Stimulated activated CD8-positive, alpha-beta memory T cell treated with anti-CD3 and anti-CD28 coated beads, Interleukin-4, amount 100 ng/mL, for 1 hour (primary cell): ENCODE data around the gene BCL7B.
A peak's percentile ranks its signal among the peaks of the same experiment; 100 is the strongest.
"Not testable (repeated sequence)": the region's sequence is repeated elsewhere in the genome, so short reads cannot be mapped to it uniquely, and the experiment has no call there.

Experiments used
- DNase-seq, 2 donors: peaks; one replicate each; pipeline ENCODE4 v3.0.0-alpha.2; 2020; ENCODE audit warnings: low read depth in 2 of 2, low spot score in 1 of 2

The BCL7B gene

GRCh38 chr7:73573276-73573675 lies 15.8 kb upstream of the BCL7B start:
- no peak for DNase-seq

DNA sequence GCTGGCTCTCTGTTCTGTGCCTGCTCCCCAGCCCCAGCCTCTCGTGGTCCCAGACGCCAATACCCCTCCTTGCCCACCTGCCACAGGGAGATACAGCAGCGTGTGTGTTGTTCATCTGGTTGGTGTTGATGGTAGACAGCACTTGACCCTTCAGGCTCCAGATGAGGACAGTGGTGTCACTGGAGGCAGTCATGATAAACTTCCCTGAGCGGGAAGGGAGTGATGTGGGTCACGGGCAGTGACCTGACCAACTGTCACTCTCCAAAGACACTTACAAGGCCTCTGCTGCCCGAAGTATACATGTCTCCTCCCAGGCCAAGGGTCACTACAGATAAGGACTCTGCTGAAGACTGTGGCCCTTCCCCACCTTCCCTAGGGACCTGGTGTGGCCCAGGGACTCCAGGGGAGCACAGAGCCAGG lies 15.3 kb upstream of the BCL7B start:
- DNase-seq, result no peak

- no peak for DNase-seq
Measured at GRCh38 chr7:73570977-73571376, 13.5 kb upstream of the BCL7B start.

DNA sequence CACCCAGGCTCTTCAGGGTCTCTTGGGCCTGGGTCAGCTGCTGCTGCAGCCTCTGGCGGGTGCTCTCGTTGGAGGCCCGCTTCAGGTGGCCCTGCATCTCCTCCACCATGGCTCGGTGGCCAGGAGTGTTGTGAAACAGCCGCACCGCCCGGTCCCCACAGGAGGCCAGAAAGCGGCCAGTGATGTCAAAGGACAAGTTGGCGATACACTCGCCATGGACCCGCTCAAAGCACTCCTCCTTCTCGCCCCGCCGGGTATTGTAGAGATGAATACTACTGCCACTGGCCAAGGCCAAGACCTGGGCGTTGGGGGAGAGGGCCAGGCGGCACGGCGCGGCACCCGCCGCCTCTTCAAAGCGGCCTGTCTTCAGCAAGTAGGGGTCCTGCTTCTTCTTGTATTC lies 13.0 kb upstream of the BCL7B start:
- no peak for DNase-seq

GRCh38 chr7:73569042-73569608 lies 11.6 kb upstream of the BCL7B start:
- DNase-seq, result no peak

DNA sequence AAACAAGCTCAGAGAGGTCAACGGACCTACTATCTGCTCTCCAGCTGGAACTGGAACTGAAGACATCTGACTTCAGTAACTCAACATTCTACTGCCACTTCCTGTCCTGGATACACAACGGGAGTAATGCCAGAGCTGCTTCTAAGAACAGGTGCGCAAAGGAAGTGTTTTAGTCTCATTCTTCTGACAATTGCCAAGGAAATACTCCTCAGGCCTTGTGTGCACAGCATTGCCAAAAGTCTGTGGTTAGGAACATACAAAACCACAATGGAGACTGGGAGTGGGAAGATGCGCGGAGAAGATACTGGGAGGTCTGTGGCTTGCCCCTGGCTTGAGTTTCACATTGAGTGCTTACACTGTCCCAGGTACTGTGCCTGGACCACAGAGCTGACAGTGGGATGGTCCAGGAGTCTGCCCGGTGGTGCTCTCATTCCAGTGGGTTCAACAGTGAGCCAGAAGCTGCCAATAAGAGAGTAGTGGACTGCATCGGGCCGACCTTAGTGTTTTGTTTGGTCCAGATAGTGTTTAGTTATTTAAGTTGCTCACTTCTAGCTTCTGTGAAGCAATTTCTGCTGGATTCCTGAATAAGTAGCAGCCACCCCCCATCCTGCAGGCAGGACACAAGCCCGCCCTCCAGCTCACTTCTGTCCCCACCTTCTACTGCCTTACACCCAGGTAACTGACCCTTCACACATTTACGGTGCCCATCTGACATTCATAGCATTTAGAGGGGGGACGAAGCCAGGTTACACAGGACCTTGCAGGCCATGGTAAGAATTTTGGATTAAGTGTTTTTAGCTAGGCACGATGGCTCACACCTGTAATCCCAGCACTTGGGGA lies 10.6 kb upstream of the BCL7B start:
- DNase-seq, result no peak

DNA sequence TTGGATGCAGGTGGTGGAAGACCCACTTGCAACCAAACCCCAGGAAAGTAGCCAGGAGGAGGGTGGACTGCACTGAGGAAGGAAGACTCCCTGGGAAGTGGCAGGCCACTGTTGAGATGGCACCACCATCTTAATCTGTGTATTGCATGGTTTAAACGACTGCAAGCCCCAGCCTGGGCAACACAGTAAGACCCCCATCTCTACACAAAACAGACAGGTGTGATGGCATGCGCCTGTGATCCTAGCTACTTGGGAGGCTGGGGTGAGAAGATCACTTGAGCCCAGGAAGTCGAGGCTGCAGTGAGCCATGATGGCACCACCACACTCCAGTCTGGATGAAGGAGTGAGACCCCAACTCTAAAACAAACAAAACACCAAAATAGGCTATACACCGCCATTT lies 9.7 kb upstream of the BCL7B start:
- DNase-seq, result no peak

GRCh38 chr7:73566431-73566830 lies 8.9 kb upstream of the BCL7B start:
- DNase-seq, result not testable (repeated sequence)

GRCh38 chr7:73565675-73566340 lies 8.3 kb upstream of the BCL7B start:
- DNase-seq, result no peak

DNA sequence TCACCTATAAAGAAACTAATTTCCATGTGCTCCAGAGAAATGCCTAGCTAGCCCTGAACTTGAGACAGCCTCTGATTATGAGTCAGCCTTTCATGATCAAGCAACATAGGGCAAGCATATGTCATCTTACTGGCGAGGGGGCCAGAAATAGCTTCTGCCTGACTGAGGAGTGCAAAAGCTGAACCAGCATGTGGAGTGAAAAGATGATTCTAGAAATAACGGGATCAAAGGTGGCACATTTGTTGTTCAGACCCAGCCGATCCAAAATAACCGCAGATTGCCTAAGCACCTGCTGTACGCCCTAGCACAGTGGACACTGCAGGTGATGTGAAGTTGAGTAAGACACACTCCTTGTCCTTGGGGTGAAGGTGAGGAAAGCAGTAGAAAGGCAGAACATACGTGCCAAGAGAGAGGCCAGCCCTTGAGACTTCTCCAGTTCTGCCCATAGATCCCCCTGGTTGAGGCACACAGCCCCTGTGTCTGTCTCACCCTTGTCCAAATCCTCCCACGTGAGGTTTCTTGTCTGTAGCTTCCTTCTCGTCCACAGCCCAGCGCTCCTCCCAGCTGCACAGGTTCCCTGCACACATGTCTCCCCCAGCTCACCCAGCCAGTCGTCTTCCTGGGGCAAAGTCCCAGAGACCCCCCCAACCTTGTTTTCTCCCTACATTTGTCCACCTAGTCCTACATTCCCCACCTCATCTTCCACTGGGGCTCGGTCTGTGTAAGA lies 2.8 kb upstream of the BCL7B start:
- no peak for DNase-seq

DNA sequence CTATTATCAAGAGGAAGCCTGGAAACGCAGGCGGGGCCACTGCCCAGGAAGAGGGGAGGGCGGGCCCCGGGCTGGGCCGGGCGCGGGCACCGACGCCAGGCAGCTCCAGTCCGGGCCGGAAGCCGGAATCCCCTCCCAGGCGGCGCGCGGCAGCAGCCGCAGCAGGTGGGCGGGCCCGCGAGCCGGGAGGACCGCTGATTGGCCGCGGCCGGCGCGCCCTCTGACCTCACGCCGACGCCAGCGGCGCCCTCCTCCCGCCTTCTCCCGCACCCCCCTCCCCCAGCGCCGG lies 438 bp downstream of the BCL7B start:
- peak; percentile 70 to 82 for DNase-seq

DNA sequence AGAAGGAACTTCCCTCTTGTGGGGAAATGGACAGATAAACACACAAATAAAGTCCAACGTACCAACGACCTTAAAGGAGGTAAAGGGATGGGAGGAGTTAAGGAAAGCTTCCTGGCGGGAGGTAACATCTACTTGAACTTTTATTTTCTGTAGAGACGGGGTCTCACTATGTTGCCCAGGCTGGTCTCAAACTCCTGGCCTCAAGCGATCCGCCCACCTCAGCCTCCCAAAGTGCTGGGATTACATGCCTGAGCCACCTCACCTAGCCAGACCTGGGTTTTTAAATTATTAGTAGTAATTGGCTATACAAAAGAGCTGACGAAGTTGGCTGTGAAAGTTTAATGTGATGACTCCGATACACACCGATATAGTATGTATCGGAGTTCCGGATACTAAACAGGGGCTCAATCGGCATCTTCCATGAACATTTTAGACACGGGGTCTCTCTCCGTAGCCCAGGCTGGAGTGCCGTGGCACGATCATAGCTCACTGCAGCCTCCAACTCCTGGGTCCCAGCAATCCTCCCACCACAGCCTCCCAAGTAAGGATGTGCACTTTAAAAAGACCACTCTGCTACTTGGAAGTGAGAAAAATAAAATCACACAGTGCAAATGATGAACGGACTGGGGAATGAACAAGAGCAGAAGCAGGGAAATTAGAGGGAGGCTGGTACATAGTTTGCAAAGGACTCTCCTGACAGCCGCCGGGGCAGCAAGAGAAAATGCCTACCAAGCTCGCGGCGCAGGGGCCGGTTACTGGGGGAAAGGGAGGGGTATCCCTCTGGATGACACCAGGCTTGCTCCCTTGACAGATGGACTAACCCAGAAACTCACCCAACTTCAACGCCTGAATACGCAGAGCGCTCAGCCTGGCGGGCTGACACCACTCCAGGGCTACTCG lies 1.0 kb downstream of the BCL7B start:
- DNase-seq, result no peak

- DNase-seq, result no peak
Measured at GRCh38 chr7:73555411-73555982, 2.0 kb downstream of the BCL7B start.

GRCh38 chr7:73550093-73550492 lies 7.4 kb downstream of the BCL7B start:
- not testable (repeated sequence) for DNase-seq

DNA sequence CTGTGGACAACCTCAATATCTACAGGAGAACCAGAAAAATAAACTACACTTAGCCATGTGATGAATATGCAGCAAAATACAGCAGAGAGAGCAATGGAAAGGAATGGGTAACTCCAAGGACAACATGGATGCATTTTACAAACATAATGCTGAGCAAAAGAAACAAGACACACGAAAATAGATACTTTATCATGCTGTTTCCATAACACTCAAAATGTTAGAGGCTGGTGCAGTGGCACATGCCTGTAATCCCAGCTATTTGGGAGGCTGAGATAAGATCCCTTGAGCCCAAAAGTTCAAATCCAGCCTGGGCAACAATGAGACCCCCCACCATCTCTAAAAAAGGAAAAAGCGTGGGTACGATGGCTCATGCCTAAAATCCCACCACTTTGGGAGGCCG lies 8.3 kb downstream of the BCL7B start:
- no peak for DNase-seq

GRCh38 chr7:73547841-73548240 lies 9.6 kb downstream of the BCL7B start:
- no peak for DNase-seq

GRCh38 chr7:73544678-73545077 lies 12.8 kb downstream of the BCL7B start:
- no peak for DNase-seq

- DNase-seq, result no peak
Measured at GRCh38 chr7:73541722-73542121, 15.8 kb downstream of the BCL7B start.

DNA sequence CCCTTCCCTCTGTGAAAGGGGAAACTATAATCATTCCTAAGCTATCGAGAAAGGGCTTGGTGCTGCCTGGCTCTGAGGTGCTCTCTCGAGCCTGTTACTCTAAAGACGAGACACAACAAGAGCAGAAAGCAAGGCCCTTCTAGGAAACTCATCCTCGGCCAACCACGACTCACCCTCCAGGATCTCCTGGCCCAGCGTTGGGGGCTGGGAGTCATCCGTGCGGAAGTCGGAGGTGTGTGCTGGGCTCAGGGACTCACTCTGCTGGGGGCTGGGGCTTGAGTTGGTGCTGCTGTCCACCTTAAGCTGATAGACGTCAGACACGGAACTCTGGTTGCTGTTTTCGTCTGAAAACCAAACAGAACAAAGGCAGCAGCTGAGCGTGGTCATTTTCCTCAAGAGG lies 17.8 kb downstream of the BCL7B start:
- no peak for DNase-seq

DNA sequence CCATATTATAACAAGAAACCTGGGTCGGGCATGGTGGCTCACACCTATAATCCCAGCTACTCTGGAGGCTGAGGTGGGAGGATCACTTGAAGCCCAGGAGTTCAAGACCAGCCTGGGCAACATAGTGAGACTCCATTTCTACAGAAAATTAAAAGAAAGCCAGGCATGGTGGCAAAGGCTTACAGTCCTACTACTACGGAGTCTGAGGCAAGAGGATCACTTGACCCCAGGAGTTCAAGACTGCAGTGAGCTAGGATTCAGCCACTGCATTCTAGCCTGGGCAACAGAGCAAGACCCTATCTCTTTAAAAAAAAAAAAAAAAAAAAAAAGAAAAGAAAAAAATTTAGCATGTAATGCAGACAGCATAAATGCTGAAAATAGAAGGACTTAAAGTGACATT lies 19.0 kb downstream of the BCL7B start:
- not testable (repeated sequence) for DNase-seq

- DNase-seq, result no peak
Measured at GRCh38 chr7:73537051-73537450, 20.4 kb downstream of the BCL7B start.
